Amniotic epithelial cell (primary cell): ENCODE data around the gene TUBA8.
"Not testable (repeated sequence)": the region's sequence is repeated elsewhere in the genome, so short reads cannot be mapped to it uniquely, and the experiment has no call there.

Experiments used
- DNase-seq: peaks from one replicate; pipeline ENCODE4 v3.0.0-alpha.2; 2010; ENCODE audit warnings: low read depth

TUBA8 gene

DNA sequence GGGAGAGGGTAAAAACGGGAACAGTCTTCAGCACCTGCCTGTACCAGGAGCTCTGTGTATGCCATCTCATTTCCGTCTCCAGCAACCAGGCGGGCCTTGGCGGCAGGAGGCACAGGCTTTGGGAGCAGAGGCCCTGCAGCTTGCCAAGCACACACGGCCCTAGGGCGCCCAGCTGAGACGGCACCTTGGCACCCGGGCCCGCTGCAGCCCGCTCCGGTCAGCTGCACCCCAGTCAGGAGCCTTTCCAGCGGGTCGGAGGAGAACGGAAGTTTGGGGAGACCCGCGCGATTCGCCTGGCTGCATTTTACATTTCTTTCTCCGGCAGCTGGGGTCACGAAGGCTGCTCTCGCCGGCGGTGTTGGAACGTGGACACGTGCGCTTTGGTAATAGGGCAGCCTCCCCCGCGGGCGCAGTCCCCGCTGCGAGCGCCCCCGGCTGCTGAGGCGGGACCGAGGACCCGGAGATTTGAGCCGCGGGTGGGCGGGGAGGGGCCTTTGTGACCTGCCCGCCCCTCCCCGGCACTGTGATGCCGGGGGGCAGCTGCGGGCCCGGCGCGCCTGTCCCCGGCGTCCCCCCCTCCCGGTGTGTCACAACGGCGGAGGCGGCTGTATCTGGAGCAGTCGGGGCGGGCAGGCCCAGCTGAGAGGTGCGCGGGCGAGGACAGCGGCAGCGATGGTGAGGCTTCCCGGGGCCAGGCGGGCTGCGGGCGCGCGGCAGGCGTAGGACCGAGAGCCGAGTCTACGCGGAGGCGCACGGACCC is at the start of gene TUBA8:
TUBA8 (plus strand) TSS at position 616 of the 760 bp plus-strand sequence; CDS start at position 673, 57 bp downstream.
- DNase-seq = no peak

DNA sequence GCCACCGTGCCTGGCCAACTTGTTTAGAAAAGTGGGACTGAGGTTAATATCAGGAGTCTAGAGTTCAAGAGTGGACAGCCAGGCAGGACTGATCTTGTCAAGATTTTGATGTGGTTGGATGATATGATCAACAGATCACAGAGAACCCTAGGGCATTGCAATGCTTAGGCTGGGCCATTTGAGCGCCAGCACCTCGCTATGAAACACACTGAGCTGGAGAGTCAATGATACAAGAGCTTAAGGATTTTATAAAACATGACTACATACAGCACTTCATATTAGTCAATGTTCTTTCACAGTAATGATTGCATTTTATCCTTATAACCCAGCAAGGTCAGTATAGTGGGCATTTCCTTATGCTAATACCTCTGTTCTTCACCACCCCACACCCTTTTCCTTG is 48.2 kb upstream of the TUBA8 start:
- no peak for DNase-seq

DNA sequence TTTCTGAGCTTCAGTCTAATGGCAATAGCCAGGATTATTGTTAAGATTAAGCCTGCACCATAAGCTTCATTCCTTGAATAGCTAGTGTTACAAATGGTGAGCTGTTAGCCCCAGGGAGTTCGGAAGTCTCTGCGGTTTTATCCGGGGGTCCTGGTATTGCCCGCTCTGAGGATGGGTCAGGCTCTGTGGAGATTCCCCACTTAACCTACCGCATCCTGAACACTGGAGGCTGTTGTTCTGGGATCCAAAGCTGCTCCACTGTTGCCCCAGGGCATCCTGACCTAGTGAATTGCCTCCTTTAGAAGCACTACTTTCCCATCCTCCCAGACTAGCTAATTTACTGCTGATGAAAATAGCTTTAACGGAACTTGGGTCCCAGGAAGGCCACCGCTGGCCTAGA is 47.3 kb upstream of the TUBA8 start:
- no peak for DNase-seq

DNA sequence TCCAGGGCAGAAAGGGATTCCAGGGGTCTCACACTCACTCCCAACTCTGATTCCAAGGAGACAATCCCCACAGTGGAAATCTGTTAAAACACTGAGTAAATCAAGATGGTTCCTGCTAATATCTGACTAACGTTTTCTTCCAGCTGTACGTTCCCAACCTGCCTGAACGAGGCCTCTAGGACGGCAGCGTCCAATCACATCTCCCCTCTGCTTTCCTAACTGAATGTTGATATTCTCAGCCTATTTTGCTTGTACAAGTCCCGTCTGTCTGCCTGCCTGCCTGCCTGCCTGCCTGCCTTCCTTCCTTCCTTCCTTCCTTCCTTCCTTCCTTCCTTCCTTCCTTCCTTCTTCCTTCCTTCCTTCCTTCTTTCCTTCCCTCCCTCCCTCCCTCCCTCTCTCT is 46.9 kb upstream of the TUBA8 start:
- DNase-seq = not testable (repeated sequence)

DNA sequence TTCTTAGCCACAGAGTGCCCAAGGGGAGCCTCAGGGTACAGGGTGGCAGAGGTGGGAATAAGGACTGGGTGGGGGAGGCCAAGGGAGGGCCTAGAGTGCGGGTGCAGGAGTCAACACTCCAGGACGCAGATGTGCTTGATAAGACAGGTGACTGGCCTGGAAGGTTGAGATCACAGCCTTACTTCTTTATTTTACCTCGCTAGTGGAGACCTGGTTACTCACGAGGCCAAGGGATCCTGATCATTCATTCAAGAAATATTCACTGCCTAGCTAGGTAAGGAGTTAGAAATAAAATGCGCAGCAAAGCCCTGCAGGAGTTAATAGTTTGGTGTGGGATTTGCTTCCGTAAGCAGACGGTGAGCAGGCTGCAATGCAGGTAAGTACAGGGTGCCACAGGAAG is 46.0 kb upstream of the TUBA8 start:
- no peak for DNase-seq

DNA sequence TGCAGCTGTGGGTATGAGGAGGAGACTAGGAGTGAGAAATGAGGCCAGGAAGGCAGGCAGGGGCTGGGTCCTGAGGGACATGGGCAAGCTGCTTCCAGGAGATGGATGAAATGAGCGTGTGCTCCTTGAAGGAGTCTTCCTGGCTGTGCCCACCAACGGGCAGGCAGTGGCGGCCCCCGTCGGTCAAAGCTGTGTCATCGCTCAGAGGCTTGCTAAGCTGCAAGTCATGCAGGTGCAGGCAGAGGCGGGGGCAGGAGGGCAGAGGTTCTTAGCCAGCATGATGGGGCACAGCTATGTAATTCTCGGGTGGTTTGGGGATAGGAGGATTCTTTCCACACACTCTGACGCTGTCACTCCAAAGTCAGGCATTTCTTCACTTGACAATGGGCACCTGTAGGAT is 45.4 kb upstream of the TUBA8 start:
- no peak for DNase-seq

DNA sequence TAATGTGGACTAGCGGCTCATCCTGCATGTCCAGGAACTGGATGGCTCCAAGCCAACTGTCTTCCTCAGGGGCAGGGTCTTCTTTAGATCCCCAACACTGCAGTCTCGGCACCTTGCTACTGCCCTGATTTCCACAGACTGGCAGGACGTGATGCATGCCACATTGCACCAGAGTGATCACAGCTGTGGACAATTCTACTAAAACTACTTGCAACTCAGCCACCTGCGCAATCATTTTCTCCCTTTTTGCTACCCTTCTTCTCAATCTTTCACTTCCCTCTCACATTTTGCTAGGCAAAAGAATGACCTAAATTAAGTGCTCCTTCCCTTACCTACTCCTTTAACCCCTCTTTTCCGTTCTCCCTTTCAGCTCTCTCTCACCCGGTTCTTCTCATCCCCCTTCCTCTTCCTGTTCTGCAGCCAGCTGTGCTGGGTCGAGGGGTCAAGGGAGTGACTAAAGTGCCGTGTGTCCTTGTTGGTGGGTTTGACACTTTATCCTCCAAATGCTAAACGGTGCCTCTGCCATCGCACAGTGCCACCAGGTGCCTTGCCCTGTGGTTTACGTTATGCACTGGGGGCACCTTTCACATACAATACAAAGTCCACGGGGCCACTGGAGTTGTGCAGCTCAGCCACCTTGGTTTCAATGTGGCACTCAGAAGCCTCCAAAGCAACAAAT is 44.3 kb upstream of the TUBA8 start:
- DNase-seq = no peak

DNA sequence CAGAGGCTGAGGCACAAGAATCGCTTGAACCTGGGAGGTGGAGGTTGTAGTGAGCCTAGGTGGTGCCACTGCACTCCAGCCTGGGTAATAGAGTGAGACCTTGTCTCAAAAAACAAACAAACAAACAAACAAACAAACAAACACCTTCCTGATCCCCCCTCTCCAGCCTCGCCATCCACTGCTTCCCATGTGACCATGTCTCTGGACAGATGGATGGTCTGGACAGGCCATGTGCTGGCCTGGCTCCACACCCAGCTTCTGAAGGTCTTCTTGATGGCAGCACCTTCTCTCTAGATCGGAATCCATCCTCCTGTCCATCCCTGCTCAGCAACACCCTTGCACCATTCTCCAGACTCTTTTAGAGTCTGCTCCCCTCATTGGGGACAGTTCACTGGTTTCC is 43.5 kb upstream of the TUBA8 start:
- DNase-seq = no peak

GRCh38 chr22:18067548-18068341 is 42.9 kb upstream of the TUBA8 start:
- DNase-seq = no peak

DNA sequence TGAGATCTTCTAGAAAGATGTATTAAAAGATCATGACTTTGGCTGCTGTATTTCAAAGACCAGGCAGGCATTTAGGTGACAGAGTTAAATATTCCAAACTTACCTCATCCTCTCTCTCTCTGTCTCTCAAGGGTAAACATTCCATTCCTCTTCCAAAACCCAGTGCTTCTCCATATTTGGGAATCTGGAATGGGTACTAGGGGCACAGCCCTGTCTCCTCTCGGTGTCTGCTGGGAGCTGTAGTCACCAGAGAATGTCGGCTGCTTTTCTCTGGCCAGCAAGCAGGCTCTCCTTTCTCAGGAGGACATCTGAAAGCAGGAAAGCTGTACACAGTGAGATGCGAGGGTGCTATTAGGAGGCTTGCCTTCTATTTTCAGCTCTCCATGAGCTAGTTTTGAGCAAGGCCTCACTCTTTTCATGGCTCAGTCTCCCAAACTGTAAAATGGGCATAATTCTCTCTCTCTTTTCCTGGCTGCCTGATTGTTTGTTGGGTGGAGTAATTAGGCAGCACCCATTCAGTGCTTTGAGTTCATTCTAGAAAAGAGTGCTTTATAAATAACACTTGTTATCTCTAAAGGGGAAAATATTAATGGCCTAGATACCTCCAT is 42.1 kb upstream of the TUBA8 start:
- no peak for DNase-seq

GRCh38 chr22:18069041-18069440 is 41.6 kb upstream of the TUBA8 start:
- DNase-seq = no peak

DNA sequence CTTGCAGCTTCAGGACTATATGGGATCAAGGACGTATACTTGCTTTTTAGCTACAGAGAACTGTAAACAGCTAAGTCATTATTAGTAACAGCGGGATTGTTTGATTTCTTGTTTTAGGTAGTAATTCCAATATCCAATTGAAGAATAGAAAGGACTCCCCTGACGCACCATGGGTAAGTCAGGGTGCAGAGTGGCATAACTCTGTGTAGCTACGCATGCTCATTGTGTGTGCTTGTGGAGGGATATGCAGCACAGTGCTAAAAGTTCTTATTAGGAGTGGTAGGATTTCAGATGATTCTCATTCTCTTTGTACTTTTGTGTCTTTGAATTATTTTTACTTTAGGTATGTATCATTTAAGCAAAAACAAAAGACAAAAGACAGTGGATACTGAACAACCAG is 40.6 kb upstream of the TUBA8 start:
- DNase-seq = no peak

- DNase-seq = no peak
Measured at GRCh38 chr22:18070556-18071306, 39.9 kb upstream of the TUBA8 start.

GRCh38 chr22:18071307-18071967 is 39.2 kb upstream of the TUBA8 start:
- DNase-seq = not testable (repeated sequence)

DNA sequence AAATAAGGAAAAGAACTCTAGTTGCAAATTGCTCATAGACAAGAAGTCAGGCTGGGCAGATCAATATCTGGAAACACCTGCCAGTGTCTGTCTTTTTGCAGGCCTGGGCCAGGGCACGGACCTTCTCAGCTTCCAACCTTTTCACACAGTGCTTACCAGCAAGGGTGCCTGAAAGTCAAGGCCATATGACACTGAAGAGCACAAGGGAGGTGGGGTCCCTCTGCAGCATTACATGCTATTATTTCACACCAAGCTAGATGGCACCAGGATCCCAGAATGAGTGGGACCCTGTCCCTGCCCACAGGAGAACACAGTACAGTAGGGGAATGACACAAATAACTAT is 38.7 kb upstream of the TUBA8 start:
- no peak for DNase-seq

DNA sequence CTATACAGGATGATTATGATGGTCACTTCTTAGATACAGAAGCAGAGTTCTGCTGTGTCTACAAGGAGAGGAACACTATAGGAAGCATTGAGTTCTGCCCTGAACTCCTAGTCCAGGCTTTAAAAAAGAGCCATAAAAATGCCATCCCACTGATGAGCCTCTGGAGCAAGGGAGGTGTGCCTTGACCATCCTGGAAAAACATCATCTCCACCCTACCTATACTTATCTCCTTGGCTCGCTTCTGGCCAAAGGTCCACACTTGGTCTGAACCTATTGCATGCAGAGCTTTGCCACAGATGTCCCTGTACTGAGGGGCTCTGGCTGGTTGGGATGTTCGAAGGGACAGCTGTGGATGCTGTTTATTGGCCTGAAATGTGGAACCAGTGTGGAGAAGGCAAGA is 37.1 kb upstream of the TUBA8 start:
- DNase-seq = no peak

DNA sequence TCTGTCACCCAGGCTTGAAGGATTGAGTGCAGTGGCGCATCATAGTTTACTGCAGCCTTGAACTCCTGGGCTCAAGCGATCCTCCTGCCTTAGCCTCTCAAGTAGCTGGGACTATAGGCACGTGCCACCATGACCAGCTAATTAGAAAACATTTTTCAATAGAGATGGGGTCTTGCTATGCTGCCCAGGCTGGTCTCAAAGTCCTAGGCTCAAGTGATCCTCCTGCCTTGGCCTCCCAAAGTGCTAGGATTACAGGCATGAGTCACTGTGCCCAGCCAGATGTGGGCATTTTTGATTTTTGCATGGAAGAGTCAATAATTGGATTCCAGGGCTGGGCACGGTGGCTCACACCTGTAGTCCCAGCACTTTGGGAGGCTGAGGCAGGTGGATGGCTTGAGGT is 36.7 kb upstream of the TUBA8 start:
- not testable (repeated sequence) for DNase-seq

- DNase-seq = no peak
Measured at GRCh38 chr22:18075101-18075719, 35.4 kb upstream of the TUBA8 start.

DNA sequence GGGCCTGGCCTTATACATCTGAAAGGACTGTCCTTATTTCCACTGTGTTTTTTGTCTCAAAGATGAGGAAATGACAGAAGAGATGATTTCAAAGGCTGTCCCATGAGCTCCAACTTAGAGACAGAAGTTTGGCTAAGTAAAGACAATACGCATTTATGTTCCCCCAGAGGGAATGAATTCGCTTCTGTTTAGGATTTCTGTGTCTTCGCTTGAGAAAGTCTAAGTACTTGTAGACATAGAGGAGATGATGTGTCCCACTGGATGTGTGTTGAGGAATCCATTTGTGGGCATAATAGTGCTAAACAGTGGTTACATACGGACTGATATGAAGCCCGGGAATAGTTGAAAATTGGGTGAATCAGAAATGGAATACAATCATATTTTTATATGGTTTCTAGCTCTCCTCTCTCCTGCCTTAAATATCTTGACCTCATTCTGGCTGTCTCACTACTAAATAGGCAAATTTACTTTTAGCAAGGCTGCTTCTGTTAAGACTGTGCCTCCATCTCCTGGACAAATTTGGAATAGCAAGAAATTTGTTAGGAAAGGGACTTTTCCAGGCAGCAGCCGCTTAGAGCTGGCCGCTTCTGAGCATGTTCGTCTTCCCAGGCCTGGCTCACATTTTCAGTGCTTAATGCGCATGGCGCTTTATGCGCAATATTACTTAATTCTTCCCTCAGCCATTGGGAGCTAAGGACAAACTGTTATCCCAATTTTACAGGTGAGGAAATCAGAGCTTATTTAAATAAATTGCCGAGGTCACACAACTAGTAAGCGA is 34.7 kb upstream of the TUBA8 start:
- DNase-seq = peak; percentile 85

DNA sequence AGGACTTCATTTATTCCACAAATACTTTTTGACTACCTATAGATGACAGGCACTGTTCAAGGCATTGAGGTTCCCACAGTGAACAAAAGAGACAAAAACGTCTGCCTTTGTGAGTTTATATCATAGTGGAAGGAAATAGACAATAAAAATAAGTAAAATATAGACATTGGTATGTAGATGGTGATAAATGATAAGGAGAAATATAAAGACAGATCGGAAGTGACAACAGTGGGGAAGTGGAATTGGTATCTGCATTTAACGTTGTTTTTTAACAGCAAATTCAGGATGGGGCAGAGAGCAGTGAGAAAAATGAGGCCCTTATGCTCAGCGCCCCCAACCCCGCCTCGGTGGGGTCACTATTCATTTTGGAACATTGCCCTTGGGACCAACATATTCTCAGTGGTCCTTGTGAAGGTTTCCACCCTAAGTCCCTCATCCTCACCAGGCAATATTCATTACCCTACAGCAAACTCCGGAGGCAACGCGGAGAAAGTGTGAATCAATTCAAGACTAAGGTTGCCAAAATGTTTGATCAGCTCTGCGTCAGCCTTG is 33.4 kb upstream of the TUBA8 start:
- DNase-seq = no peak
